GM12864 (cell line): ENCODE data around the gene USH2A.

Source experiments
- DNase-seq: peaks from one replicate; pipeline ENCODE4 v3.0.0-alpha.2; 2011; ENCODE audit warnings: low read depth
- H3K4me3 ChIP-seq: 2 replicates; pipeline ENCODE4 v1.5.1; 2011; ENCODE audit warnings: mild to moderate bottlenecking, low read depth, low read length, control low read depth
- CTCF ChIP-seq: IDR thresholded peaks from 2 replicates; pipeline ENCODE4 v1.5.1; 2011; ENCODE audit warnings: low read depth, mild to moderate bottlenecking, moderate library complexity, low read length, control low read depth, inconsistent platforms; ENCODE audit errors: missing control alignments

USH2A gene

DNA sequence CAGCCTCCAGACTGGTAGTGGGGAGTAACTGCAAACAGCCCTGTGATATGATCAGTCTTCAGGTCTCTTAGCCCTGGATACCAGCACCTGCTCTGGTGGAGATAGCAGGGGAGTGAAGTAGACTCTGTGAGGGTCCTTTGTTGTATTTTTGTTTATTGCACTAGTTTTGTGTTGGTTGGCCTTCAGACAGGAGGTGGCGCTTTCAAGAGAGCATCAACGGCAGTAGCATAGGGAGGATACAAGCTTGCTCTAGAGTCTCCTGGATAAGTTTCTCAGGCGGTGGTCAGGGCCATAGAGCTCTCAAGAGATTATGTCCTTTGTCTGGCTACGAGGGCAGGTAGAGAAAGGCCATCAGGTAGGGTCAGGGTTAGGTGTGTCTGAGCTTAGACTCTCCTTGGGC, 116.4 kb downstream of the USH2A start:
- no peak overlapping the region for H3K4me3 ChIP-seq
- TF ChIP-seq CTCF: no peak
- DNase-seq: no peak

GRCh38 chr1:216303690-216304089, 119.6 kb downstream of the USH2A start:
- H3K4me3 ChIP-seq: no peak overlapping the region
- TF ChIP-seq CTCF: no peak
- DNase-seq: no peak

GRCh38 chr1:216293683-216294082, 129.6 kb downstream of the USH2A start:
- no peak for DNase-seq
- no peak overlapping the region for H3K4me3 ChIP-seq
- no peak for TF ChIP-seq CTCF

DNA sequence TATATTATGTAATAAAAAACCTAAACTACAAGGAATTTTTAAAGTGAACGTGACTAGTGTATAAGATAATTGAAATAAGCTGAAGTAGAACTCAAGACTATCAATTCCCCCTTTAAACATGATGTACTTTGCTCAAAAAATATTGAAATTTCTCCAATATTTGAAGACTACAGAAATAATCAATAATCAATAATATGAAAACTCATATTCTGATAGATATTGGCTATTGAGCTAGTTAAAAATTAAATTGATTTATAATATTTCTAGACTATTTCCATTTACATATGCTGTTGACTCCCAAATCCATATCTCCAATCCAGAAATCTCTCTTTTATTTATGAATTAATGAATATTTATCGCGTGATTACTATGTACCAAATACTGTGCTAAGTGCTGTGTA, 133.2 kb downstream of the USH2A start:
- H3K4me3 ChIP-seq: no peak overlapping the region
- no peak for TF ChIP-seq CTCF
- DNase-seq: no peak

DNA sequence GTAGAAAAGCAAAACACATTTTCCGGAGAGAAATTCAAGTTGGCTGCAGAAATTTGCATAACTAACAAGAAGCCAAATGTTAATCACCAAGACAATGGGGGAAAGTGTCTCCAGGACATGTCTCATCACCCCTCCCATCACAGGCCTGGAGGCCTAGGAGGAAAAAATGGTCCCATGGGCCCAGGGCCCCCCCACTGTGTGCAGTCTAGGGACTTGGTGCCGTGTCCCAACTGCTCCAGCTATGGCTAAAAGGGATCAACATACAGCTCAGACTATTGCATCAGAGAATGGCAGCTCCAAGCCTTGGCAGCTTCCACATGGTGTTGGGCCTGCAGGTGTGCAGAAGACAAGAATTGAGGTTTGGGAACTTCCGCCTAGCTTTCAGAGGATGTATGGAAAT, 138.2 kb downstream of the USH2A start:
- no peak overlapping the region for H3K4me3 ChIP-seq
- no peak for TF ChIP-seq CTCF
- no peak for DNase-seq

- no peak for DNase-seq
- TF ChIP-seq CTCF: no peak
- no peak overlapping the region for H3K4me3 ChIP-seq
Measured at GRCh38 chr1:216281757-216282156, 141.5 kb downstream of the USH2A start.

GRCh38 chr1:216270086-216270773, 153.0 kb downstream of the USH2A start:
- no peak for TF ChIP-seq CTCF
- DNase-seq: no peak
- H3K4me3 ChIP-seq: no peak overlapping the region
